ENCODE measurements around the gene ESPNL.

The ESPNL gene

GRCh38 chr2:238176613-238177012 lies 76.5 kb downstream of the ESPNL start:
- no peak for DNase-seq

- no peak for DNase-seq
Measured at GRCh38 chr2:238180554-238180953, 80.4 kb downstream of the ESPNL start.

GRCh38 chr2:238182362-238182761 lies 82.2 kb downstream of the ESPNL start:
- no peak for DNase-seq

Measured in NCI-H1436 (cell line).